Neural cell (in vitro differentiated cells): ENCODE data around the gene OXER1.

ENCODE experiments used
- CTCF ChIP-seq: fragments of 450-650 bp; IDR thresholded peaks from 2 replicates; pipeline ENCODE4 v1.5.1; 2014; ENCODE audit warnings: antibody characterized with exemption, mild to moderate bottlenecking, moderate library complexity; ENCODE audit not compliant: poor library complexity, severe bottlenecking
- EP300 ChIP-seq: fragments of 450-650 bp; conservative IDR thresholded peaks from 2 replicates; pipeline ENCODE4 v1.6.1; 2014; ENCODE audit warnings: antibody characterized with exemption, mild to moderate bottlenecking, moderate library complexity; ENCODE audit not compliant: poor library complexity, severe bottlenecking
- EZH2 ChIP-seq: fragments of 200-600, 300-800 bp; shearing (Covaris generic), sonication (generic); IDR thresholded peaks from 2 replicates; pipeline ENCODE4 v1.6.1; 2014; ENCODE audit warnings: antibody characterized with exemption, low read length, borderline replicate concordance, mild to moderate bottlenecking; ENCODE audit not compliant: insufficient read depth, poor library complexity, severe bottlenecking
- MXI1 ChIP-seq: fragments of 450-650 bp; conservative IDR thresholded peaks from 2 replicates; pipeline ENCODE4 v1.6.1; 2014; ENCODE audit warnings: antibody characterized with exemption, mild to moderate bottlenecking; ENCODE audit not compliant: poor library complexity, severe bottlenecking
- POLR2AphosphoS5 ChIP-seq: IDR thresholded peaks from 2 replicates; pipeline ENCODE4 v1.6.1; 2012
- RAD21 ChIP-seq: fragments of 450-650 bp; conservative IDR thresholded peaks from 2 replicates; pipeline ENCODE4 v1.6.1; 2014; ENCODE audit warnings: antibody characterized with exemption, mild to moderate bottlenecking, moderate library complexity
- REST ChIP-seq: IDR thresholded peaks from 2 replicates; pipeline ENCODE4 v1.6.1; 2012; ENCODE audit warnings: borderline replicate concordance
- SMC3 ChIP-seq: fragments of 450-650 bp; conservative IDR thresholded peaks from 2 replicates; pipeline ENCODE4 v1.6.1; 2014; ENCODE audit warnings: antibody characterized with exemption, mild to moderate bottlenecking, moderate library complexity; ENCODE audit not compliant: poor library complexity
- TAF1 ChIP-seq: IDR thresholded peaks from 2 replicates; pipeline ENCODE4 v1.6.1; 2012; ENCODE audit warnings: low read depth

- TF ChIP-seq CTCF (no peak), POLR2AphosphoS5 (no peak), EZH2 (no peak), MXI1 (no peak), TAF1 (no peak), EP300 (no peak), REST (no peak), RAD21 (no peak), SMC3 (no peak)
Measured at GRCh38 chr2:42762155-42762554, 1.8 kb downstream of the OXER1 start.
